NCI-H2107 treated with DMSO at 0.1 percent for 48 hours (cell line): ENCODE measurements around the gene ZNF749.

ENCODE experiments used
- DNase-seq: peaks from one replicate; lab custom pipeline; 2025; ENCODE audit not compliant: unreplicated experiment; lab: John Stamatoyannopoulos, UW

The ZNF749 gene

DNA sequence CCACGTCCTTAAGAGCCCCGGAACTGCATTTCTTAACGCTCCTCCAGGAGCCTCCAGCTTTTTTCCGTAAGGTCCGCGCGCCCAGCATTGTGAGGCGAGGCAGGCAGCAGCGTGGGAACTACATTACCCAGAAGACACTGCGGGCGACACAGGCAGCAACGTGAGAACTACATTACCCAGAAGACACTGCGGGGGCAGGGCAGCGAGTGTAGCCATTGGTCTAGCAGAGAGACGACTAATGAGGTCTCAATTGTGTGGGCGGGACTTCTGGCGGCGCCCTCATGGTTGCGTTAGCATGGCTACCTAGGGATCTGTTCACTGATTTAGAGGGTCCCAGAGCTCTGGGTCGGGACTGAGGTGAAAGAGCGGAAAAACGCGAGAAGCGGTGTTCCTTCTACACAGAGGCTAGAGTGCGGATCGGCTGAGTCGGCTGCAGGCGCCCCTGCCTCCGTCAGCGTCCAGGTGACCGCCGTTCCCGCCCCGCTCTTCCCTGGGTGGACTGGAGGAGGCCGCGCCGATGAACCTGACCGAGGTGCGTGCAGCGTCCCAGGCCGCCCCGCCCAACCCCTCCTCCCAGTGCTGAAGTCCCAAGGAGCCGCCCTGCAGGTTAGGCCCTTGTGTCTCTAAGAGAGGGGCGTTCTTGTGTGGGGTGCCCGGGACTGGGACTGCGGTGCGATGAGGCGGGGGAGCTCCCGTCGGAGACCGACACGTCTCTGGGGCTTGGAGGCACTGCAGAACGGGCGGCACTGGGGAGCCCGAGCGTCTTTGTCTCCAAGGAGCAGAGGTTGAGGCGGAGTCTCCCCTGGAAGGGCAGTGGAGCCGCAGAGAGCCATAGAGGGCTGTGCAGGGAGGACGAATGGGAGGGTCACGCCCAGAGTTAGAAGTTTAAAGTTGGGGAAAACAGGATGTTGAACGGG, at the start of gene ZNF749:
TSS of gene ZNF749 (plus strand) at position 264 of the 917 bp plus-strand sequence. CDS start at position 518, 254 bp downstream.
- peak; percentile 97 for DNase-seq

DNA sequence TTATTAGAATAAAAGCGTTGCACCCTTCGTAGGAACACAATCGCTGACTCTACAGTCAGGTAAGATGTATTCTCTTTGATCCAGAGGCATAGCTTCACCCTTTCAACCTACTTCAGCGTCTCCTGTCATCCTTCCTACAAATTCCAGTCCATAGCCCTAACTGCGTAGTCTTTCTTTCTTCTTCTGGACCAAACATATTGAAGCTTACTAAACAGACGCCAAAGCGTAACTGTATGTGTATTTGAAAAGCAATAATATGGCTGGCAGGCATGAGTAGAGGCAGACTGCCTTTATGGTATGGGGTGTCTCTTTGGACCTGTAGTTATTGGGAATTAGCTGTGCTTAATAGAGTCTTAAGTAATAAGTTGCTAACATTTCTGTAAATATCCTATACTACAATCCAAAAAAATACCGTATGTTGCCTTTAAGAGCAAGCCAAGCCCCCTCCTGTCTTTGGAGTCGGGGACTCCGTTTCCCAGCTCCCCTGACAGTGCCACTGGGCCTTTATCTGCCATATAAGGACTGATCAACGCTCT, 45.9 kb upstream of the ZNF749 start:
- no peak for DNase-seq

DNA sequence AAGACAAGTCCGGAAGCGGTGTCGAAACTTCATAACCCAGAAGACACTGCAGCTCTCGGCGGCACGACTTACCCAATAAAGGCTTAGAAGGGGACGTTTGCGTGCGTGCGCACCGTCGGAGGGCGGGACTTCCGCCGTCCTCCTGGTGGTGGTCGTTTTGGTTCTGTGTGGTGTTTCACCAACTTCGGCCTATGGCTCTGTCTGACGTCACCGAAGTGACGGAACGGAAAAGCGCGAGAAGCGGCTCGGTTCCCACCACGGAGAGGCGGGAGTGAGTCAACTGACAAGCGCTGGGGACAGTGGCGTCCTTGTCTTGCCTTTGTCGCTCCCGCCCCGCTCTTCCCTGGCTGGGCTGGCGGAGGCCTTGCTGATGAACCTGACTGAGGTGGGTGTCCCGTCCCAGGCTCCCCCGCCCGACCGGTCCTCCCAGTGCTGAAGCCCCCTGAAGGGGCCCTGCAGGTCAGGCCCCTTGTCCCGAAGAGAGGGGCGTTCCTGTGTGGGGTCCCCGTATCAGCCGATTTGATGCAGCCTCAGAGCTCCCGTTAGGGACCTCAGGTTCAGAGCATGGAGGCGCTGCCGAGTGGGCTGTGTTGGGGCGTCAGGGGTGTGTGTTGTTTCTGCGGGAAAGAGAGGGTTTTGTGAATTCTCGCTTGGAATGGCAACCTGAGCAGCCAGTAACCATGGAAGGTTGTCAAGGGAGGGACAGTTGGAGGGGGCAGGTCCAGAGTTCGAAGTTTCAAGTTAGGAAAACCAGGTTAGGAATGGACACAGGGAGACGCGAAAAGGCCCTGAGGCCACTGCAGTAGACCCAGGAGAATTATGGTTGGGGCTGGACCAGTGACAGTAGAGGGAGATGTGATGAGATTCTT, 45.2 kb upstream of the ZNF749 start, which contains the start of gene ZNF548:
TSS of gene ZNF548 (plus strand) at position 125 of the 869 bp plus-strand sequence. CDS start at position 371, 246 bp downstream.
- peak; percentile 90 for DNase-seq

DNA sequence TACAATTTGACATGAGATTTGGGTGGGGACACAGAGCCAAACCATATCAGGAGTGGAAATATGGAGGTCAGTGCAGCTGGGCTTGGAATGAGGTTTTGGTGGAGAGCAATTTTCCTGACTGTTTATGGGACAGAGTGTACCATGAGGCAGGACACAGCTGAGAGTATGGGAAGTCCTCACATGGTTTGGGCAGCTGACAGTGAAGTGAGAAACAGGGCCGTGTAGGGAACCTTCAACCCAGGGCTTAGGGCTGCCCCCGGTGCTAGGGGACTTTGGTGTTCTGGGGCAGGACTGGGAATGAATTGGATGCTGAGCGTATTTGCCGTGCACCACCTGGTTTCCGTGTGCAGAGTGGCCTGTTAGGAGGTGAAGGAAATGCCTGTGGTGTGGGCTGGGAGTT, 39.4 kb upstream of the ZNF749 start:
- DNase-seq, result no peak

DNA sequence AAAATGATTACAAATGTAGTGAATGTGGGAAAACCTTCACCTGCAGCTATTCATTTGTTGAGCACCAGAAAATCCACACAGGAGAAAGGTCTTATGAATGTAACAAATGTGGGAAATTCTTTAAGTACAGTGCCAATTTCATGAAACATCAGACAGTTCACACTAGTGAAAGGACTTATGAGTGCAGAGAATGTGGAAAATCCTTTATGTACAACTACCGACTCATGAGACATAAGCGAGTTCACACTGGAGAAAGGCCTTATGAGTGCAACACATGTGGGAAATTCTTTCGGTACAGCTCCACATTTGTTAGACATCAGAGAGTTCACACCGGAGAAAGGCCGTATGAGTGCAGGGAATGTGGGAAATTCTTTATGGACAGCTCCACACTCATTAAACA, 36.3 kb upstream of the ZNF749 start:
- no peak for DNase-seq

DNA sequence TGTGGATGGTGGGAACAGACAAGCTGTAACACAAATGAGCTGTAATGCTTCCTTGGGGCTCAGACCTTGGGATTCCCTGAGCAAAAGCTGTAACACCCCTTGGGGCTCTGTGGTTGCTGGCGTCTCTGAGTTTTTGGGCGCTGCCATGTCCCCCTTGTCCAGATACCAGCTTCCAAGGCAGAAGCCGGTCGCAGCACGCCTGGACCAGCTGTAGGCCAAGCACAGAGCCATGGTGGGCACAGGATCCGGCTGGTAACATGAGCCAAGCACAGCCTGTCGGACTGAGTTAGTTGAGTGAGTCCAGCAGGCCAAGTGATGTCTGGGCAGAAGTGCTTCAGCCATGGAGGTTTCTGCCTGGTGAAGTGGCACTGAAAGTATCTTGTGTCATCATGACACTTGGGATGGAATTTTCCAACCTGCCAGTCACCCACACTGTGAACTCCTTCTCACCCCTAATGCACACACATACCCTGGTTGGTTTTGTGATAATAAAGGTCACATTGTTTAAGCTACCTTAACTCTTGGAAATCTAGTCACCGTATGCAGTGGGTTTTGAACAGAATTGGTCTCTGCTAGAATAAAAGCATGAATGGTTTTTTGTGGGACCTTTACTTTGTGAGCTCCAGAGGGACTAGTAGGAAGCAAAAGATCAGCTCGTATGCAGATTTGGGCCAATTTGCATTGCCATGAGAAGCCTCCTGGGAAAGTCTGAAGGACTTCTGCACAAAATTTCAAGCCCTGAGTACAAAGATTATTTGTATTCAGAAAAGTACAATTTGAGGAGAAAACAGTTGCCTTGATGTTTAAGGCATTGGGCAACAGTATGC, 31.2 kb upstream of the ZNF749 start:
- DNase-seq, result no peak

DNA sequence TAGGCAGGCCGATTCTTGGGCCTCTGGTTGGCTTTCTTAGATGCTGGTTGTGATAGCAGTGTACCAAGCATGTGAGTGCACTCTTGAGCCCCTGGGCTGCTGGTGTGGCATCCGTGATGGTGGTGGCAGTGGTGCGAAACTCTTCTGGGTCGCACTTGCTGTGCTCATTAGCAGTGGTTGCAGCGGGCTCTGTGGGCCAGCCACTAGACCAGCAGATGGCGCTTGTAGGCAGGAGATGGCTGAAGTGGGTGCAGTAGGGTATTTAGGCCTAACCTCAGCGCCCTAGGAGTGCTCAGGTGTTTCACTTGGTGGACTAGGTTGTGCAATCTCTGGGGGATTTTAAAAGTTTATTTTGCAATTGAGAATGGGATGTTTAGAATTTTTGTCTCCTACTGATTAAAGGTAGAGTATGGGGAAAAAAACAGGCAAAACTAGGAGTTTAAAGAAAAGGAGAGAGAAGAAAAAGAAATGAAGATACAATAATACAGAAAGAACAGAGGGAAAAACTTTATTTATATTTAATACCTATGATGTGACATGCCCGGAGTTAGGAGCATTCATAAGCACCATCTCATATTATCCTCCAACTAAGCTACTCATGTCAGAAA, 28.5 kb upstream of the ZNF749 start:
- no peak for DNase-seq

DNA sequence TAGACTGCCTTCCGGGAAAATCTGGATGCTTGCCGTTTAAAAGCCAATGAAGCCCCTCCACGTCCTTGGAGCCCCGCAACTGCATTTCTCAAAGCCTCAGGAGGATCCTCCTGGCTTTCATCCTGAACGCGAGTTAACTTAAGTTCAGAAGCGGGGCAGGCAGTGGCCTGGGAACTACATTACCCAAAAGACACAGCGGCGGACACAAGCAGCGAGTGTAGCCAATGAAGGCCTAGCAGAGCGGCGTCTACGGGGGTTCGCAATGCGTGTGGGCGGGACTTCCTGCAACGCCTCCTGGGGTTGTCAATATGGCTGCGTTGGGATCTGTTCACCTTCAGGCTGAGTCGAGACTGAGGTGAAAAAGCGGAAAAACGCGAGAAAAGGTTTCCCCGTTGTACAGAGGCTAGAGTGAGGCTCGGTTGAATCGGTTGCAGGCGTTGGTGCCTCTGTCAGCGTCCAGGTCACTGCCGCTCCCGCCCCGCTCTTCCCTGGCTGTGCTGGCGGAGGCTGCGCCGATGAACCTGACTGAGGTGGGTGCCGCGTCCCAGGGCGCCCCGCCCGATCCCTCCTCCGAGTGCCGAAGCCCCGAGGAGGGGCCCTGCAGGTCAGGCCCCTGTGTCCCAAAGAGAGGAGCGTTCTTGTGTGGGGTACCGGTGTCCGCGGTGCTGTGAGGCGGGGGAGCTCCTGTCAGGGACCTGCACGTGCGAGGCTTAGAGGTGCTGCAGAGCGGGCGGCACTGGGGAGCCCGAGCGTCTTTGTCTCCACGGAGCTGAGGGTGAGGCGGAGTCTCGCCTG, 24.1 kb upstream of the ZNF749 start, which contains the start of gene ZNF17:
TSS of gene ZNF17 (plus strand) at position 285 of the 795 bp plus-strand sequence. CDS start 2,455 bp downstream, outside the sequence.
- peak; percentile 81 for DNase-seq

DNA sequence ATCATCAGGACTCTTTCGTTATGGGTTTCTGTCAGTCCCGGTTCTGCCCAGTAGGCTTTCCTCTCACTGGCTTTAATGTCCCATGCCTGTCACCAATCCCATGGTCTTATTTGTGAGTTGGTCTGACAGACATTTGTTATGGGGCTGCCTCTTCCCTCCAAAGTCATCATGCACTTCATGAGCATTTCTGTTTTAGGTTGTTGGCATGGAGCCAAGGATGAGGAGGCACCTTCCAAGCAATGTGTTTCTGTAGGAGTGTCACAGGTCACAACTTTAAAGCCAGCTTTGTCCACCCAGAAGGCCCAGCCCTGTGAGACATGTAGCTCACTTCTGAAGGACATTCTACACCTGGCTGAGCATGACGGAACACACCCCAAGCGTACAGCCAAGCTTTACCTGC, 15.7 kb upstream of the ZNF749 start:
- no peak for DNase-seq

DNA sequence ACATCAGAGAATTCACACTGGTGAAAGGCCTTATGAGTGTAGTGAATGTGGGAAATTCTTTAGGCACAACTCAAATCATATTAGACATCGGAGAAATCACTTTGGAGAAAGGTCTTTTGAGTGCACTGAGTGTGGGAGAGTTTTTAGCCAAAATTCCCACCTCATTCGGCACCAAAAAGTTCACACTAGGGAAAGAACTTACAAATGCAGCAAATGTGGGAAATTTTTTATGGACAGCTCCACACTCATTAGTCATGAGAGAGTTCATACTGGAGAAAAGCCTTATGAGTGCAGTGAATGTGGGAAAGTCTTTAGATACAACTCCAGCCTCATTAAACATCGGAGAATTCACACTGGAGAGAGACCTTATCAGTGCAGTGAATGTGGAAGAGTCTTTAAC, 14.1 kb upstream of the ZNF749 start:
- no peak for DNase-seq

DNA sequence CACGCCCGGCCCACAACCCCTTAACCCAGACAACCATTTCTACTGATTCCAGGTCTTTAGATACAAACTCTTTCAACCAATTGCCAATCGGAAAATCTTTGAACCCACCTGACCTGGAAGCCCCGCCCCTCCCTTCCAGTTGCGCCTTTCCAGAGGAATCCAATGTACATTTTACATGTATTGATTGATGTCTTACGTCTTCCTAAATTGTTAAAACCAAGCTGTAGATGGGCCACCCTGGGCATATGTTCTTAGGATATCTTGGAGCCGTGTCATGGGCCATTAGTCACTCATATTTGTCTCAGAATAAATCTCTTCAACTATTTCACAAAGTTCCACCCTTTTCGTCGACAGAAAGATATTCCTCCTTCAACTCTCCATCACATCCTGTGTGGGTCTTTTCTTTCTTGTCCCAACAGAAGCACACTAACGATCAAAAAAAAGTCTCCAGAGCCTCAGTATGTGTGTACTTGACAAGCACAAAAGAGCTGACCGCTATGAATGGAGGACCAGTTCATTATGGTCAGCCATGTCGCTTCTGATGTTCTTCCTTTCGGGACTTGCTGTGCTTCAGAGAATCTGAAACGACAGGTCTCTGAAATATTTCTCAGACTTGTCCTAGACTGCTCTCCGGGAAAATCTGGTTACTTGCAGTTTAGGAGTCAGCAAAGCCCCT, 601 bp upstream of the ZNF749 start:
- DNase-seq, result no peak

DNA sequence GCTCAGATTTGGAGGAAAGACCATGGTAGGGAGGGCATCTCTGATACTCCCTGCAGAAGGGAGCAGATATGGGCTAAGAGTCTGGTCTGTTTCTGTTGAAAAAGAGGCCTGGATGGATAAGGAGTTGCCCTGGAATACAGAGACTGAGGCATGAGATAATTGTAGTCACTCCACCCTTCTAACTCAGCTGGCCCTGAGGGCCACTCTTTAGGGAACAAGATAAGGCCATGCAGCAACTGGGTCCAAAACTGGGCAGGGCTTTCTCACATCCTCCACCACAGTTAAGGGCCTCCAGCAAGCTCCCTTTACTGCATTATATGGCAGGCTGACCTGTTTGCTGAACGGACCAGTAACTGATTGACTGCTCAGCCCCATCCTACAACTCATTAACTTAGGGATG, 1.3 kb downstream of the ZNF749 start:
- no peak for DNase-seq

DNA sequence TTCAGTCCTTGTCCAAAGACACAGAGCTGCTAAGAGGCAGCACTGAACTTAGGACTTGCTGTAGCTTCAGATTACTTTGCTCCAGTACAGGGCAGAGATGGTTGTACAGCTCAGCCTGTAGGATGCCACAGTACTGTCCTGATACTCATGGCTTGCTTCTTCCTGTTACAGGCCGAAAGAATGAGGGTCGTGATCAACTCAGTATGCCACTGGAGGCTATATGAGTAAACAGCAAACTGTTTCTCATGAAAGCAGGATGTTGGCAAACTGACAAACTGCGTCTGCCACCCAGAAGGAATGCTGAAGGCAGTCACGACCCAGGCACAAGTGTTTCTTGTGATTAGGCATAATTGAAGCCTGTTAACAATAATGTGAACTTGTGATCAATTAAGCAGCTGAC, 2.8 kb downstream of the ZNF749 start:
- no peak for DNase-seq

DNA sequence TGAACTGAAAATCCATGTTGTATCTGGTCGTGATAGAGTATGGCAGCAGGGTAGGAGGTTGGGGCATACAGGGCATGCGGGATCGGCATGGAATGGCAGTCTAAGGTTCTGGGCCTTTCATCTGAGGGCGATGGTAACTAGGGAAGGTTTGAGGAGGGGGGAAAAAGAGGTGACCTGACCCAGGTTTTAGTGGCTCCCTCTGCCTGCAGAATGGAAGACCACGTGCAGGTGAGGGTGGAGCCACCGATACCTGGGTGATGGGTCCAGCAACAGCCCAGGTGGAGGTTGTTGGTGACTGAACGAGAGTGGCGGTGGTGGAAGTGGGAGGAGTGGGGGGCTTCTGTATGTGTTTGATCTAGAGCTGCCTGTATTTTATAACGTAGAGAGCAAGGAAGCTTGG, 3.8 kb downstream of the ZNF749 start:
- no peak for DNase-seq

DNA sequence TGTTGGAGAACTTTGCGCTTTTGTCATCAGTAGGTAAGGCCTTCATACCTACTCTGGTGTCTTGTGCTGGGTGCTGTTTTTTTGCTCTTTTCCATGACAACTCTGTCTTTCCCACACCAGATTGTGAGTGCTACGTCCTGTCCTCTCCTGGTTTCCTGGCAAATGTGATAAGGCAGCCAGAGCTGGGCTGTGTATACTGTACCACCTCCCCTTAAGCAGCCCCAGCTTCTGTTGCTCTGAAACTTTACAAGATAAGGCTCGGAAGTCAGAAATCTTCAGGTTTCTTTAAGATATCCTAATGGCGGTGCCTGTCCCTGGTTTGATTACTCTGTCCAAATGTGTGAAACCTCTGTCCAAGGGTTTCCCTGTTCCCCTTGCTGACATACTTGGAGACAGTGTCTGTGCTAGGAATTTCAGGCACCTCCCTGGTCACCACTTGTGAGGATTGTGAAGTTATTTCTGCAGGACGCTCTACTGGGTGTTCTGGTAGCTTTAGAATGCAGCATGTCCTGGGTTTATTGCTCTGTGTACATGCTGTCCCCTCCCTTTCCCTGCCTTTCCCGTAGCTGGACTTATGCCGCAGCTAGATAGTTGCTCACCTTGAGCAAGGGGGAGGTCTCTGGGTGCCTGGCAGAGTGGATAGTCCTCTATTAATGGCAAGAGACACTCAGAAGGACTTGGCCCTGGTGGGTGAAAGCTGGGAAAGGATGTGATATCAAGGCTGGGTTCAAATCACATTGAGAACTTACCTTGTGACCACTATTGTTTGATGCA, 7.0 kb downstream of the ZNF749 start:
- DNase-seq, result no peak

DNA sequence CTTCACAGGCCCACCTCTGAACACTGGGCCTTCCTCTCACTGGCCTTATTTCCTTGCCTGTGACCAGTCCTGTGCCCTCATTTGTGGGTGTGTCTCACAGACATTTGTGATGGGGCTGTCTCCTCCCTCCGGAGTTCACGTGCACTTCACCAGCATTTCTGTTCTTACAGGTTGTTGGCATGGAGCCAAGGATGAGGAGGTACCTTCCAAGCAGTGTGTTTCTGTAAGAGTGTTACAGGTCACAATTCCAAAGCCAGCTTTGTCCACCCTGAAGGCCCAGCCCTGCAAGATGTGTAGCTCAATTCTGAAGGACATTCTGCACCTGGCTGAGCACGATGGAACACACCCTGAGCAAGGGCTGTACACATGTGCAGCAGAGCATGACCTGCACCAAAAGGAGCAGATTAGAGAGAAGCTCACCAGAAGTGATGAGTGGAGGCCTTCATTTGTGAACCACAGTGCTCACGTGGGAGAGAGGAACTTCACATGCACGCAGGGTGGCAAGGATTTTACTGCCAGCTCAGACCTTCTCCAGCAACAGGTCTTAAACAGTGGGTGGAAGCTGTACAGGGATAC, 8.1 kb downstream of the ZNF749 start:
- no peak for DNase-seq

DNA sequence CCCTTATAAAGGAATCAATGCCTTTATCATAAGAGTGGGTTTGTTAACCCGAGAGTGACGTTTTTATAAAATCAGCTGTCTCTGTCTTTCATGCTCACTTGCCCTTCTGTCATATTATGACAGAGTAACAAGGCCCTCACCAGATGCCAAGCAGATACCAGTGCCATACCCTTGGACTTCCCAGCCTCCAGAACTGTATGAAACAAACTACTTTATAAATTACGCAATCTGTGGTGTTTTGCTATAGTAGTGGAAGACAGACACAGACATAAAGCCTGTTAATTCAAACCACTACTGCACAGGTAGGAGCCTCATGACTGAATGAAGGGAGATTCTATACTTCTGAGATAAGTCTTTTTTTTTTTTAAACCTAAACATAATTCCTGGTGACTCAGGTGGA, 17.2 kb downstream of the ZNF749 start:
- no peak for DNase-seq
